H1 (cell line): ENCODE measurements around the gene ALG14. TPM values are rescaled to one million over a fixed set of nuclear protein-coding genes. Genes with fewer than 3 reads are reported as not detected.

Experiments used
- CTCF ChIA-PET: fragments of 300-600 bp; sonication (Branson Sonifier 250); formaldehyde crosslinking; loops from one replicate; lab custom pipeline; 2021; ENCODE audit not compliant: partially characterized antibody; lab: Charles Lee
- POLR2A ChIA-PET: fragments of 300-600 bp; sonication (Branson Sonifier 250); formaldehyde crosslinking; loops from one replicate; lab custom pipeline; 2021; ENCODE audit warnings: inconsistent platforms; ENCODE audit not compliant: partially characterized antibody; lab: Charles Lee
- DNase-seq, 2 experiments: peaks; one replicate each; pipeline versions ENCODE4 v3.0.0 to v3.0.0-alpha.2; 2010 to 2022; ENCODE audit warnings: low spot score in 2 of 2, low read depth in 1 of 2, mixed read lengths in 1 of 2
- FAIRE-seq: peaks from 2 replicates; lab custom pipeline; 2011; peaks lifted over from hg19 to GRCh38; lab: Jason Lieb, UNC
- H2AFZ ChIP-seq: 2 replicates; pipeline ENCODE4 v1.8.1; 2012; ENCODE audit warnings: low read length, inconsistent platforms
- H2AK5ac ChIP-seq: 2 replicates; pipeline ENCODE4 v1.6.1; 2013; ENCODE audit warnings: low read depth, low read length
- H2BK120ac ChIP-seq: replicated peaks from 2 replicates; pipeline ENCODE3; 2013; ENCODE audit warnings: low read depth, low read length, inconsistent platforms
- H2BK12ac ChIP-seq: 2 replicates; pipeline ENCODE4 v1.6.1; 2013; ENCODE audit warnings: low read depth, low read length
- H2BK15ac ChIP-seq: 2 replicates; pipeline ENCODE4 v1.6.1; 2013; ENCODE audit warnings: low read length
- H2BK20ac ChIP-seq: 2 replicates; pipeline ENCODE4 v1.6.1; 2013; ENCODE audit warnings: low read length
- H2BK5ac ChIP-seq: 2 replicates; pipeline ENCODE4 v1.6.1; 2013; ENCODE audit warnings: low read depth, low read length
- H3K14ac ChIP-seq: 2 replicates; pipeline ENCODE4 v1.6.1; 2013; ENCODE audit warnings: inconsistent platforms; ENCODE audit not compliant: insufficient read length
- H3K18ac ChIP-seq: 2 replicates; pipeline ENCODE4 v1.6.1; 2013; ENCODE audit warnings: low read length; ENCODE audit errors: extremely low read depth
- H3K23ac ChIP-seq: 2 replicates; pipeline ENCODE4 v1.6.1; 2013; ENCODE audit warnings: inconsistent platforms; ENCODE audit not compliant: insufficient read length
- H3K23me2 ChIP-seq: 2 replicates; pipeline ENCODE4 v1.6.1; 2013; ENCODE audit warnings: low read depth, low read length
- H3K27ac ChIP-seq: 2 replicates; pipeline ENCODE4 v1.6.1; 2011; ENCODE audit warnings: low read depth, low read length, inconsistent platforms
- H3K27me3 ChIP-seq, 4 experiments: replicated peaks in 1 of 4; 1 replicate in 1 of 4; 2 replicates in 3 of 4; pipeline versions ENCODE4 v1.6.1 to v1.8.1; 2011 to 2013; ENCODE audit warnings: low read length in 3 of 4, mild to moderate bottlenecking in 3 of 4, inconsistent platforms in 2 of 4, mixed read lengths in 2 of 4, moderate library complexity in 1 of 4; ENCODE audit not compliant: control insufficient read depth in 3 of 4, insufficient read depth in 3 of 4; ENCODE audit errors: extremely low read depth in 1 of 4
- H3K36me3 ChIP-seq, 4 experiments: 2 replicates each; pipeline versions ENCODE4 v1.6.1 to v1.8.1; 2011 to 2013; ENCODE audit warnings: mild to moderate bottlenecking in 4 of 4, low read length in 3 of 4, moderate library complexity in 2 of 4, control low read depth in 1 of 4, inconsistent platforms in 1 of 4; ENCODE audit not compliant: insufficient read depth in 4 of 4, control insufficient read depth in 2 of 4
- H3K4ac ChIP-seq: replicated peaks from 2 replicates; pipeline ENCODE3; 2013; ENCODE audit warnings: low read length, low read depth, mixed read lengths, inconsistent platforms; ENCODE audit not compliant: insufficient read length
- H3K4me1 ChIP-seq, 4 experiments: replicated peaks in 1 of 4; 1 replicate in 1 of 4; 2 replicates in 3 of 4; pipeline versions ENCODE4 v1.6.1 to v1.8.1; 2011 to 2013; ENCODE audit warnings: low read length in 3 of 4, inconsistent platforms in 2 of 4, mixed read lengths in 1 of 4; ENCODE audit not compliant: insufficient read depth in 4 of 4, control insufficient read depth in 3 of 4
- H3K4me2 ChIP-seq, 2 experiments: 2 replicates each; pipeline versions ENCODE4 v1.6.1 to v1.8.1; 2011 to 2013; ENCODE audit warnings: low read depth in 2 of 2, low read length in 2 of 2, control low read depth in 1 of 2, inconsistent platforms in 1 of 2, mild to moderate bottlenecking in 1 of 2; ENCODE audit not compliant: insufficient read depth in 1 of 2
- H3K4me3 ChIP-seq, 4 experiments: fragments of 200-600, 300-600 bp in 1 of 4; sonication (generic), shearing (Covaris generic), sonication (Bioruptor Twin) in 1 of 4; 2 replicates each; pipeline versions ENCODE4 v1.5.1 to v1.8.1; 2011 to 2016; ENCODE audit warnings: low read length in 4 of 4, low read depth in 3 of 4, control low read depth in 2 of 4, inconsistent platforms in 2 of 4, mild to moderate bottlenecking in 2 of 4, mixed read lengths in 1 of 4, moderate library complexity in 1 of 4; ENCODE audit not compliant: insufficient read depth in 2 of 4; ENCODE audit errors: extremely low read depth in 1 of 4
- H3K56ac ChIP-seq: replicated peaks from 2 replicates; pipeline ENCODE3; 2013; ENCODE audit warnings: low read depth, mild to moderate bottlenecking, mixed read lengths, low read length, inconsistent platforms; ENCODE audit not compliant: insufficient read length
- H3K79me1 ChIP-seq: 2 replicates; pipeline ENCODE4 v1.6.1; 2013; ENCODE audit warnings: low read depth, low read length, control low read depth
- H3K79me2 ChIP-seq, 2 experiments: 2 replicates each; pipeline versions ENCODE4 v1.6.1 to v1.8.1; 2012 to 2013; ENCODE audit warnings: low read length in 2 of 2, mild to moderate bottlenecking in 2 of 2, inconsistent platforms in 1 of 2; ENCODE audit not compliant: insufficient read depth in 2 of 2, control insufficient read depth in 1 of 2
- H3K9ac ChIP-seq, 4 experiments: replicated peaks in 1 of 4; 1 replicate in 1 of 4; 2 replicates in 3 of 4; pipeline versions ENCODE4 v1.6.1 to v1.8.1; 2011 to 2013; ENCODE audit warnings: low read depth in 3 of 4, low read length in 3 of 4, control low read depth in 2 of 4, mild to moderate bottlenecking in 2 of 4, moderate library complexity in 2 of 4, inconsistent platforms in 1 of 4; ENCODE audit errors: extremely low read depth in 1 of 4
- H3K9me3 ChIP-seq, 2 experiments: 2 replicates each; pipeline versions ENCODE4 v1.6.1 to v1.8.1; 2012 to 2013; ENCODE audit warnings: mild to moderate bottlenecking in 2 of 2, moderate library complexity in 2 of 2, control low read depth in 1 of 2, inconsistent platforms in 1 of 2, low read depth in 1 of 2, low read length in 1 of 2, mixed read lengths in 1 of 2; ENCODE audit not compliant: insufficient read depth in 2 of 2
- H4K20me1 ChIP-seq, 2 experiments: replicated peaks in 1 of 2; 2 replicates each; pipeline versions ENCODE3 to v1.8.1; 2011 to 2013; ENCODE audit warnings: inconsistent platforms in 2 of 2, low read length in 2 of 2, mild to moderate bottlenecking in 1 of 2; ENCODE audit not compliant: insufficient read depth in 2 of 2, control insufficient read depth in 1 of 2
- H4K5ac ChIP-seq: 2 replicates; pipeline ENCODE4 v1.6.1; 2013; ENCODE audit warnings: low read length, low read depth, mixed read lengths, inconsistent platforms; ENCODE audit not compliant: insufficient read length
- H4K8ac ChIP-seq: 2 replicates; pipeline ENCODE4 v1.8.0; 2013; ENCODE audit warnings: mild to moderate bottlenecking, moderate library complexity, low read length, inconsistent platforms; ENCODE audit not compliant: insufficient read depth; ENCODE audit errors: extremely low read depth
- H4K91ac ChIP-seq: replicated peaks from 2 replicates; pipeline ENCODE3; 2013; ENCODE audit warnings: low read length, mixed read lengths, inconsistent platforms; ENCODE audit not compliant: insufficient read length
- JUND ChIP-seq: IDR thresholded peaks from 2 replicates; pipeline ENCODE4 v1.6.1; 2011; ENCODE audit warnings: mild to moderate bottlenecking, improper control_type of control experiment, low read length
- SIN3A ChIP-seq, 2 experiments: IDR thresholded peaks in 1 of 2; conservative IDR thresholded peaks in 1 of 2; 2 replicates each; pipeline ENCODE4 v1.6.1; 2011 to 2012; ENCODE audit warnings: low read length in 2 of 2, improper control_type of control experiment in 1 of 2, low read depth in 1 of 2, mild to moderate bottlenecking in 1 of 2
- TBP ChIP-seq: IDR thresholded peaks from 2 replicates; pipeline ENCODE4 v1.6.1; 2011; ENCODE audit warnings: low read depth, low read length, improper control_type of control experiment
- WGBS, 2 experiments: shearing (Covaris generic) in 1 of 2; methylation state at CpG; one replicate each; pipeline versions ENCODE4 v1.1.6 to v1.1.7; 2013 to 2015; ENCODE audit warnings: low lambda C conversion rate in 2 of 2, mixed read lengths in 2 of 2, inconsistent platforms in 1 of 2, low coverage in 1 of 2, missing lambda C conversion rate in 1 of 2; ENCODE audit not compliant: insufficient replicate concordance in 2 of 2, insufficient coverage in 1 of 2, insufficient read length in 1 of 2; ENCODE audit errors: extremely low coverage in 1 of 2, missing lambda C conversion rate in 1 of 2; 5-methylcytosine and 5-hydroxymethylcytosine counted together
- polyA plus RNA-seq, 7 experiments: library from polyadenylated mRNA; depleted of rRNA in 3 of 7; stranded (reverse) in 5 of 7; unstranded in 2 of 7; fragments of >200 nt in 5 of 7; fragments of 200-250 nt in 2 of 7; gene quantifications; 1 replicate in 5 of 7; 2 replicates in 1 of 7; 4 replicates in 1 of 7; pipeline versions ENCODE4 v1.2.1 to v1.2.3, GENCODE V29; 2011 to 2013; ENCODE audit warnings: missing spikeins in 2 of 7, mixed read lengths in 2 of 7
- total RNA-seq: library from RNA; stranded (reverse); fragmentation: NEBNext Ultra II Directional; extraction: Animal tissue kit (Norgen Biotek cat#: 25700); gene quantifications from 2 replicates; pipeline ENCODE4 v1.2.1, GENCODE V29; 2021

ALG14 gene
- total and polyA plus RNA-seq, 2 of the 8 experiments (the other 6 are each of a cell fraction or from before 2014, with no cell fraction given) = 0.95 to 1.3 TPM

DNA sequence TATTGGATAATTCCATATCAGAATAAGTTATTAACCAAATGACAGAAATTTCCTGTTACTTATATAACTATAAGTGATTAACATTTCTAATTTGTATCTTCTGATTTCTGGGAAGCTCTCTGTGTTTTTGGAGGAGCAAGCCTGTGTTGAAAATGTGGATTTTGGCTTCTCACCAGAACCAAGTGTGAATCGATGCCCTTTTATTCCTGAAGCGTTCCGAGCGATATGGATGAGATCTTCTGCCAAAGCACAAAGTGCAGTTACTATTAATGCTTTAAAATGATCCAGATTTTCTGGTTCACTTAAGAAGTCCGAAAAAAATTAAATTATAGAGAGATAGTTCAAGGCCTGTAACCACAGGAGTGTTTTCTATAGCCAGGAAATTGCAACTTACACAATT lies 22.8 kb downstream of the ALG14 start:
- Histone ChIP-seq H3K18ac (no peak overlapping the region), H4K8ac (no peak overlapping the region), H3K79me1 (no peaks in the 10 kb centered on the region), H3K56ac (no peak overlapping the region), H3K27ac (no peak overlapping the region), H3K14ac (no peak overlapping the region), H2BK120ac (no peak overlapping the region), H4K5ac (no peak overlapping the region), H2BK20ac (no peak overlapping the region), H3K4ac (no peak overlapping the region), H3K4me3 (no peak overlapping the region), H3K4me2 (no peak overlapping the region), H3K4me1 (no peaks in the 10 kb centered on the region), H2BK5ac (no peak overlapping the region), H4K20me1 (no peaks in the 10 kb centered on the region), H3K23me2 (0 out of 2 replicates have a peak, but pooled peaks cover 3% of the 10 kb centered on the region), H2BK12ac (no peak overlapping the region), H2BK15ac (no peak overlapping the region), H2AK5ac (no peak overlapping the region), H2AFZ (no peak overlapping the region), H3K9me3 (no peaks in the 10 kb centered on the region), H3K23ac (no peak overlapping the region), H4K91ac (no peak overlapping the region), H3K36me3 (no peaks in the 10 kb centered on the region), H3K27me3 (no peaks in the 10 kb centered on the region), H3K9ac (no peak overlapping the region), H3K79me2 (no peaks in the 10 kb centered on the region)
- no peak for FAIRE-seq
- POLR2A ChIA-PET = no interaction called here
- WGBS, 2 experiments = 94% methylated on average over 5 of the region's 5 CpGs; no CpG with 5 or more reads in 1 of the 2 experiments
- TF ChIP-seq JUND = no peak
- no peak for TF ChIP-seq SIN3A (conservative IDR thresholded peaks at IDR 0.05 in 1 of 2, IDR thresholded peaks at IDR 0.05 in 1 of 2; ENCODE audit: low read depth in 1 of 2, low read length in 2 of 2)
- no peak for TF ChIP-seq TBP
- DNase-seq = no peak
- CTCF ChIA-PET = interaction anchor here (0.6 to 1.3 kb wide), 3 partner anchors 12 to 245 kb away, joined by 3 to 4 read pairs (median 3); no protein-coding TSS in a partner anchor
